Left lung (tissue), 10 donors: ENCODE results near the gene HSD17B8. TPM values are rescaled to one million over a fixed set of nuclear protein-coding genes. Genes with fewer than 3 reads are reported as not detected.

Experiments
- ATAC-seq: fragments of 200-7000 bp; cut with Tn5 transposase; one replicate; pipeline ENCODE4 v1.9.1; 2020; ENCODE audit warnings: moderate library complexity
- DNase-seq, 4 donors: peaks; one replicate each; pipeline ENCODE4 v3.0.0-alpha.2; 2013 to 2020
- H3K27ac ChIP-seq, 2 donors: fragments of 200-600 bp; sonication (generic) in 1 of 2; one replicate each; pipeline versions ENCODE4 v1.5.0 to v1.8.0; 2020 to 2021
- H3K27me3 ChIP-seq, 2 donors: fragments of 200-600 bp; sonication (generic) in 1 of 2; one replicate each; pipeline versions ENCODE4 v1.5.0 to v1.8.0; 2020 to 2021
- H3K36me3 ChIP-seq, 2 donors: fragments of 200-600 bp; sonication (generic) in 1 of 2; one replicate each; pipeline versions ENCODE4 v1.5.0 to v1.8.0; 2020 to 2021
- H3K4me1 ChIP-seq, 2 donors: fragments of 200-600 bp; one replicate each; pipeline ENCODE4 v1.8.0; 2021
- H3K4me3 ChIP-seq, 2 donors: fragments of 200-600 bp; sonication (generic) in 1 of 2; one replicate each; pipeline versions ENCODE4 v1.5.0 to v1.8.0; 2020 to 2021; ENCODE audit warnings: mild to moderate bottlenecking in 1 of 2
- H3K9me3 ChIP-seq, 2 donors: fragments of 200-600 bp; sonication (generic) in 1 of 2; one replicate each; pipeline versions ENCODE4 v1.5.0 to v1.8.0; 2020 to 2021
- intact Hi-C, 2 donors: fragments of 100-400 bp; cut with DNase I; formaldehyde crosslinking; loops; one replicate each; pipeline versions ENCODE4 v1.11.2 to v1.14.2; 2022
- polyA plus RNA-seq, 6 donors: library from polyadenylated mRNA; unstranded; fragments of 120-200 nt; gene quantifications; one replicate each; pipeline ENCODE4 v1.2.1, GENCODE V29; 2013; ENCODE audit not compliant: insufficient read length in 6 of 6
- total RNA-seq, 2 donors: library from RNA; stranded (reverse); fragmentation: NEBNext Ultra II Directional; extraction: Animal tissue kit (Norgen Biotek cat#: 25700); gene quantifications; one replicate each; pipeline ENCODE4 v1.2.1, GENCODE V29; 2021
- TF ChIP-seq, protein P1 (sequence below), 2 donors: fragments of 200-600 bp; sonication (generic) in 1 of 2; IDR thresholded peaks; one replicate each; pipeline versions ENCODE4 v1.5.0 to v1.8.0; 2021; ENCODE audit warnings: antibody characterized with exemption in 2 of 2
- donor health status: DM: no; HTN: yes; CAD: no.
- donor health status: DM: no; HTN: no; CAD: no.

Gene HSD17B8
- total and polyA plus RNA-seq, 8 donors, result 13.5 to 27.0 (median 20.8) TPM

DNA sequence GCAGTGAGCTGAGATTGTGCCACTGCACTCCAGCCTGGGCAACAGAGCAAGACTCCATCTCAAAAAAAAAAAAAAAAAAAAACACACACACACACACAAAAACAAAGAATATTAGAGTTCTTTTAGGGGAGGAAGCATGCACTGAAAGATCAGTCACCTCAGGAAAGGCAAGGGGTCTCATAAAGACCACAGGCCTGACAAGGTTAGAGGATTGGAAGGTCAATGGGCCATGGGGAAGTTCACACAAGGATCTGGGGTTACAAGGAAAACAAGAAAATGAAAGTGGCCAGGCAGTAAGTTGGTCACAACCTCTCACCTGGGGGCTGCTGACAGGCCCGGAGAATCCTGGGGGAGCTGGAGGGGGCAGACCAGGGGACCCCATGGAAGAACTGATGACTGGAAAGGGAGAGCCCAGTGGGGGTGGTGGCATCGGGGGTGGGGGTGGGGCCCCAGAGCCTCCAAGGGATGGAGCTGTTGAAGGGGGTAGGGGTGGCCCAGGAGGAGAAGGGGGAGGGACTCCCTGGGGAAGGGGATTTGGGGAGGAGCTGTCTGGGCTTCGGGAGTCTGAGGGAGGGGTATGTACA lies 5.5 kb upstream of the HSD17B8 start:
- Histone ChIP-seq H3K4me3 (peak overlapping the region; percentile 96), H3K36me3 (peaks cover 0 to 63% of the 10 kb centered on the region in 2 donors), H3K27ac (peak overlapping the region in 1 of 2 donors; percentile 95), H3K4me1 (peaks cover 34 to 54% of the 10 kb centered on the region in 2 donors), H3K9me3 (no peaks in the 10 kb centered on the region), H3K27me3 (no peaks in the 10 kb centered on the region)
- no peak for ATAC-seq
- TF ChIP-seq, protein P1, sequence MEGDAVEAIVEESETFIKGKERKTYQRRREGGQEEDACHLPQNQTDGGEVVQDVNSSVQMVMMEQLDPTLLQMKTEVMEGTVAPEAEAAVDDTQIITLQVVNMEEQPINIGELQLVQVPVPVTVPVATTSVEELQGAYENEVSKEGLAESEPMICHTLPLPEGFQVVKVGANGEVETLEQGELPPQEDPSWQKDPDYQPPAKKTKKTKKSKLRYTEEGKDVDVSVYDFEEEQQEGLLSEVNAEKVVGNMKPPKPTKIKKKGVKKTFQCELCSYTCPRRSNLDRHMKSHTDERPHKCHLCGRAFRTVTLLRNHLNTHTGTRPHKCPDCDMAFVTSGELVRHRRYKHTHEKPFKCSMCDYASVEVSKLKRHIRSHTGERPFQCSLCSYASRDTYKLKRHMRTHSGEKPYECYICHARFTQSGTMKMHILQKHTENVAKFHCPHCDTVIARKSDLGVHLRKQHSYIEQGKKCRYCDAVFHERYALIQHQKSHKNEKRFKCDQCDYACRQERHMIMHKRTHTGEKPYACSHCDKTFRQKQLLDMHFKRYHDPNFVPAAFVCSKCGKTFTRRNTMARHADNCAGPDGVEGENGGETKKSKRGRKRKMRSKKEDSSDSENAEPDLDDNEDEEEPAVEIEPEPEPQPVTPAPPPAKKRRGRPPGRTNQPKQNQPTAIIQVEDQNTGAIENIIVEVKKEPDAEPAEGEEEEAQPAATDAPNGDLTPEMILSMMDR (IDR thresholded peaks at IDR 0.05), result no peak
- no peak for DNase-seq
- intact Hi-C loops, result no loop called here

DNA sequence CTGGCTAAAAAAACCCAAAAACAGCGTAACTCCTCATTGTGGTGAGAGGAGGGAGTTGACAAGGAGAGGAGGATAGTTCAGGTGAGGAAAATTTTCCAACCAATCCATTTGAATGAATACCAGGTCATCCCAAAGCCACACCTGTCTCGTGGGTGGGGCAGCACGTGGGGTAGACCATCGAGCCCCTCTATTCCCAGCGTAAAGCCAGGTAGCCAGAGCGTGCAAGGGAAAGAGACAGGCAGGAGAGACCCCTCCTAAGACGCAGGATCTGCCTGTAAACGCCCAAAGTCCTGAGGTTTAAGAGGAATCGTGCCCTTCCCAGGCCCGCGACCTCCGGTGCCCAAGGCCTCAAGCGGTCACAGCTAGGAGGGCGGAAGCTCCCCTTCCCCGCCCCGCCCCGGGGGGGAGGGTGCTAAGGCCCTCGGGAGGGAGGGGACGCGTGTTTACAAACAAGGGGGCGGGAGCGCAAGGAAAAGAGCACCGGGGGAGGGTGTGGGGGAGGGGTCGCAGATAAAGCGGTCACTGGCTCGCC lies 4.7 kb upstream of the HSD17B8 start:
- ATAC-seq (peak; percentile 49), DNase-seq (peak in 2 of 4 donors; percentile 68 to 94)
- TF ChIP-seq, protein P1 (IDR thresholded peaks at IDR 0.05), result no peak
- intact Hi-C loops, result no loop called here
- peak overlapping the region; percentile 96 for H3K4me3 ChIP-seq
- H3K4me1 ChIP-seq, result peaks cover 38 to 62% of the 10 kb centered on the region in 2 donors
- H3K9me3 ChIP-seq, result no peaks in the 10 kb centered on the region
- peak overlapping the region; percentile 95 for H3K27ac ChIP-seq
- H3K27me3 ChIP-seq, result no peaks in the 10 kb centered on the region
- peaks cover 0 to 55% of the 10 kb centered on the region in 2 donors for H3K36me3 ChIP-seq

DNA sequence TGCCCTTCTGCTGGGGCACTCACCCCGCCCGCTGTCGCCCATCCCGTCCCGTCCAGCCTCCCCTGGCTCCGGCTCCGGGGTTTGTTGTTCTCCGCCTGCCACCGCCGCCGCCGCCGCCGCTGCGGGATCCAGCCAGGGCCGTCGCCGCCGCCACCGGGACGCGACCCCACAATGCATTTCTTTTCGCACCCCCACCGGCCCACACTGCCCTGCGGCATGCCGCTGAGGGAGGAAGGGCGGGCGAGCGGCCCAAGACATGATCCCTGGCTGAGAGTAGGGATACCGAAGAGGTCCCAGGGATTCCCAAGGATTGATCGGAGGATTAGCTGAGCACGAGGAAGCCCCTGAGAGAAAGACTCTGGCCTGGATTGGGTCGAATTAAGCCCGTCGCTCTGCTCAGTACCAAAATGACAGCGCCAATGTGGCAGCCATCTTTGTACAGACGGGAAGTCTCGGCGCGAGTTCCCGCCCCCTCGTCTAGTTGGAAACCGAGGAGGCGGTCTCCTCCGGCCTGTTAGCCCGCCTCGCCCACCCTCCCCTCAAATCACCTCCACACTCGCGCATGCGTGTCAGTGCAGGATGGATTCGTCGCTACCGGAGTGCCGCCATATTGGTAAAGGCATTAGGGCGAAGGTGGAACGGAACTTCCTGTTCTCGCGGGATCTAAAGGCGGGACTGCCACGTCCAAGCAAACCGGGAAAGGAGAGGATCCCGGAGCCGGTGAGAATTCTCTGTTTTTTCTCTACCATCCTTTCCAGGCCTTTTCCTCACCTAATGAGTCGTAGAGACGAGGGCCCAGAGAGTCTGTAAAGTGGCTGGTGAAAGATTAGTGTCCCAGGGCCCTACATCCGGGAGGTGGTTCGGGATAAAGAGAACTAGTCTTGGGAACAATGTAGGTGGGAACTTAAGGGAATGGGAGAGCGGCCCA lies 4.0 kb upstream of the HSD17B8 start, which contains the start of the genes RXRB and SLC39A7:
Gene RXRB (minus strand): TSS at position 447 of the 928 bp plus-strand sequence. CDS start 189 bp downstream, at position 258.
Gene SLC39A7 (plus strand): TSS at position 649 of the 928 bp plus-strand sequence. CDS start 379 bp downstream, outside the sequence.
- peak within 1 kb of the TSS; percentile 96 for H3K4me3 ChIP-seq
- TF ChIP-seq, protein P1 (IDR thresholded peaks at IDR 0.05), result no peak
- no peaks in the 10 kb centered on the region for H3K9me3 ChIP-seq
- intact Hi-C loops, result no loop called here
- peak; percentile 84 for ATAC-seq
- H3K27ac ChIP-seq, result peak within 1 kb of the TSS; percentile 95
- H3K27me3 ChIP-seq, result no peaks in the 10 kb centered on the region
- H3K36me3 ChIP-seq, result peaks cover 0 to 48% of the 10 kb centered on the region in 2 donors
- peaks cover 42 to 69% of the 10 kb centered on the region in 2 donors for H3K4me1 ChIP-seq
- peak; percentile 99 to 100 (median 100) for DNase-seq

DNA sequence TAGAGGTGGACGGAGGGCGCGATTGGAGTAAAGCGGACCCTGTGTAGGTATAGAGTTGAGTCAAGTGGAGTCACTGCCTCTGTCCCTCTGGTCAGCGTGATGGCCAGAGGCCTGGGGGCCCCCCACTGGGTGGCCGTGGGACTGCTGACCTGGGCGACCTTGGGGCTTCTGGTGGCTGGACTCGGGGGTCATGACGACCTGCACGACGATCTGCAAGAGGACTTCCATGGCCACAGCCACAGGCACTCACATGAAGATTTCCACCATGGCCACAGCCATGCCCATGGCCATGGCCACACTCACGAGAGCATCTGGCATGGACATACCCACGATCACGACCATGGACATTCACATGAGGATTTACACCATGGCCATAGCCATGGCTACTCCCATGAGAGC lies 3.3 kb upstream of the HSD17B8 start:
- ATAC-seq (no peak), DNase-seq (no peak)
- intact Hi-C loops, result no loop called here
- TF ChIP-seq, protein P1 (IDR thresholded peaks at IDR 0.05), result no peak
- peak overlapping the region; percentile 96 for H3K4me3 ChIP-seq
- H3K4me1 ChIP-seq, result peaks cover 42 to 72% of the 10 kb centered on the region in 2 donors
- no peaks in the 10 kb centered on the region for H3K9me3 ChIP-seq
- H3K27me3 ChIP-seq, result no peaks in the 10 kb centered on the region
- H3K36me3 ChIP-seq, result peaks cover 0 to 41% of the 10 kb centered on the region in 2 donors
- peak overlapping the region; percentile 95 for H3K27ac ChIP-seq
